Esophagus muscularis mucosa (tissue), 4 donors: ENCODE results near the gene ISCA1. TPM values are rescaled to one million over a fixed set of nuclear protein-coding genes. Genes with fewer than 3 reads are reported as not detected.

Experiments used
- DNase-seq: peaks from one replicate; pipeline ENCODE4 v3.0.0-alpha.2; 2017; ENCODE audit errors: extremely low spot score
- H3K27ac ChIP-seq, 4 donors: fragments of 200-600 bp; sonication (generic); replicated peaks in 1 of 4; 1 replicate in 3 of 4; 2 replicates in 1 of 4; pipeline ENCODE4 v1.5.1; 2016 to 2019; ENCODE audit warnings: mild to moderate bottlenecking in 1 of 4
- H3K27me3 ChIP-seq, 4 donors: fragments of 200-600 bp; sonication (generic); one replicate each; pipeline versions ENCODE4 v1.5.1 to v1.6.0; 2016 to 2019
- H3K36me3 ChIP-seq, 4 donors: fragments of 200-600 bp; sonication (generic); one replicate each; pipeline ENCODE4 v1.5.1; 2016 to 2019
- H3K4me1 ChIP-seq, 4 donors: fragments of 200-600 bp; sonication (generic); one replicate each; pipeline ENCODE4 v1.5.1; 2016 to 2019
- H3K4me3 ChIP-seq, 4 donors: fragments of 200-600 bp; sonication (generic); 1 replicate in 2 of 4; 2 replicates in 2 of 4; pipeline ENCODE4 v1.5.1; 2016 to 2019; ENCODE audit warnings: mild to moderate bottlenecking in 4 of 4, moderate library complexity in 1 of 4
- H3K9me3 ChIP-seq, 4 donors: fragments of 200-600 bp; sonication (generic); 1 replicate in 3 of 4; 2 replicates in 1 of 4; pipeline ENCODE4 v1.5.1; 2016 to 2019
- CTCF ChIP-seq, 3 experiments: fragments of 200-600 bp in 2 of 3; fragments of 450-650 bp in 1 of 3; sonication (generic) in 2 of 3; IDR thresholded peaks; one replicate each; pipeline ENCODE4 v1.5.1; 2017 to 2019; ENCODE audit warnings: antibody characterized with exemption in 3 of 3, mild to moderate bottlenecking in 2 of 3, moderate library complexity in 1 of 3
- EP300 ChIP-seq: sonication (generic); formaldehyde crosslinking; IDR thresholded peaks from one replicate; pipeline ENCODE4 v1.6.1; 2017; ENCODE audit warnings: antibody characterized with exemption
- POLR2A ChIP-seq: fragments of 450-650 bp; IDR thresholded peaks from one replicate; pipeline ENCODE4 v1.6.1; 2017; ENCODE audit warnings: antibody characterized with exemption, moderate library complexity, mild to moderate bottlenecking, low read depth
- POLR2AphosphoS5 ChIP-seq, 2 donors: sonication (generic); formaldehyde crosslinking; IDR thresholded peaks; one replicate each; pipeline ENCODE4 v1.6.1; 2017; ENCODE audit warnings: antibody characterized with exemption in 2 of 2
- WGBS: methylation state at CpG from one replicate; pipeline ENCODE4 v1.1.5; 2018; 5-methylcytosine and 5-hydroxymethylcytosine counted together
- intact Hi-C: fragments of 100-400 bp; cut with DNase I; formaldehyde crosslinking; loops from one replicate; pipeline ENCODE4 v1.15.1; 2023
- total RNA-seq, 4 donors: library from RNA; depleted of rRNA; stranded (reverse); fragments of >200 nt; gene quantifications; one replicate each; pipeline versions ENCODE4 v1.1.0 to v1.2.1, GENCODE V29; 2016

The ISCA1 gene
- total RNA-seq, 4 donors from 2014 or later = 37.0 to 56.5 (median 40.5) TPM

GRCh38 chr9:86277072-86277471 lies 5.3 kb downstream of the ISCA1 start:
- H3K9me3 ChIP-seq = no peaks in the 10 kb centered on the region
- H3K4me1 ChIP-seq = peaks cover 49 to 64% (median 61%) of the 10 kb centered on the region in 4 donors
- H3K36me3 ChIP-seq = peaks cover 9 to 31% (median 16%) of the 10 kb centered on the region in 4 donors
- no peak overlapping the region for H3K27ac ChIP-seq
- no peak overlapping the region for H3K4me3 ChIP-seq
- WGBS = 72% methylated on average over 1 of the region's 1 CpG
- no peaks in the 10 kb centered on the region for H3K27me3 ChIP-seq
- intact Hi-C loops = loop anchor here (10.0 kb wide), 1 partner anchor 72 kb away; no protein-coding TSS in a partner anchor
- no peak for DNase-seq
- no peak for TF ChIP-seq EP300

DNA sequence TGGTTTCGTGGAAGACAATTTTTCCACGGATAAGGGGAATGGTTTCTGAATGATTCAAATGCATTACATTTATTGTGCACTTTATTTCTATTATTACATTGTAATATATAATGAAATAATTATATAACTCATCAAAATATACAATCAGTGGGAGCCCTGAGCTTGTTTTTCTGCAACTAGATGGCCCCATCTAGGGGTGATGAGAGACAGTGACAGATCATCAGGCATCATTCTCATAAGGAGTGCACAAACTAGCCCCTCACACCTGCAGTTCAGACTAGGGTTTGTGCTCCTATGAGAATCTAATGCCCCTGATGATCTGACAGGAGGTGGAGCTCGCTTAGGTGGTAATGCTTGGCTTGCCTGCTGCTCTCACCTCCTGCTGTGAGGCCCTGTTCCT lies 6.4 kb downstream of the ISCA1 start:
- Histone ChIP-seq H3K9me3 (no peaks in the 10 kb centered on the region), H3K4me3 (no peak overlapping the region), H3K36me3 (peaks cover 12 to 42% (median 27%) of the 10 kb centered on the region in 4 donors), H3K4me1 (peaks cover 46 to 58% (median 54%) of the 10 kb centered on the region in 4 donors), H3K27me3 (no peaks in the 10 kb centered on the region), H3K27ac (no peak overlapping the region)
- DNase-seq = no peak
- WGBS = 87% methylated on average over 2 of the region's 3 CpGs
- intact Hi-C loops = loop anchor here (10.0 kb wide), 1 partner anchor 71 kb away; no protein-coding TSS in a partner anchor
- TF ChIP-seq POLR2AphosphoS5 (IDR thresholded peaks at IDR 0.05) (no peak), POLR2A (no peak), EP300 (no peak), CTCF (IDR thresholded peaks at IDR 0.05) (no peak)

- DNase-seq = no peak
- H3K4me1 ChIP-seq = peaks cover 37 to 49% (median 45%) of the 10 kb centered on the region in 4 donors
- intact Hi-C loops = loop anchor here (10.0 kb wide), 1 partner anchor 70 kb away; no protein-coding TSS in a partner anchor
- no peak overlapping the region for H3K4me3 ChIP-seq
- H3K27ac ChIP-seq = no peak overlapping the region
- peaks cover 14 to 45% (median 29%) of the 10 kb centered on the region in 4 donors for H3K36me3 ChIP-seq
- TF ChIP-seq POLR2A (no peak), POLR2AphosphoS5 (IDR thresholded peaks at IDR 0.05) (no peak), CTCF (IDR thresholded peaks at IDR 0.05) (no peak), EP300 (no peak)
- no peaks in the 10 kb centered on the region for H3K9me3 ChIP-seq
- 72% methylated on average over 7 of the region's 7 CpGs for WGBS
- no peaks in the 10 kb centered on the region for H3K27me3 ChIP-seq
Observed at GRCh38 chr9:86274821-86275643, 7.3 kb downstream of the ISCA1 start.

- Histone ChIP-seq H3K4me3 (no peak overlapping the region), H3K27me3 (no peaks in the 10 kb centered on the region), H3K4me1 (peaks cover 22 to 29% (median 23%) of the 10 kb centered on the region in 4 donors), H3K9me3 (no peaks in the 10 kb centered on the region), H3K27ac (no peak overlapping the region), H3K36me3 (peaks cover 14 to 47% (median 33%) of the 10 kb centered on the region in 4 donors)
- intact Hi-C loops = loop anchor here (10.0 kb wide), 1 partner anchor 67 kb away; no protein-coding TSS in a partner anchor
- DNase-seq = no peak
- WGBS = 97% methylated on average over 4 of the region's 4 CpGs
- TF ChIP-seq CTCF (IDR thresholded peaks at IDR 0.05) = no peak
- TF ChIP-seq EP300 = no peak
- TF ChIP-seq POLR2AphosphoS5 (IDR thresholded peaks at IDR 0.05) = no peak
- TF ChIP-seq POLR2A = no peak
Observed at GRCh38 chr9:86272221-86272620, 10.1 kb downstream of the ISCA1 start.

DNA sequence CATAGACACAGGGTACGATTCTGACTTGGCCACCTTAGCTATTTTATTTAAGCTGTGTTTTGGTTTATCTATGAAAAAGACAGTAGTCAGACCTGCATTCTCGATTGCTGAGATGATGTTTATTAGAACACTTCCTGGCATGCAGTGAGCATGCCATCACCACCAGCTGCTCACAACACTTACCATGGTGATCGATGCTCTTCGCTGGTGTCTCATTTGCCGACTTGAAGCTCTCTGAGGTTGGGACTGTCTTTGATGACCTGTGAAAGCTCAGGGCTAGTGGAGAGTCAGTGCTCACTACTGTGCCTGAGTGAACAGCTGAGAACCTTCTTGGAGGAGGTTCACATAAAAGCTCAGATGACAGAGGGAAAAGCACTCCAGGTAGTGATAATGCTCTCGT lies 18.5 kb downstream of the ISCA1 start:
- Histone ChIP-seq H3K4me1 (no peaks in the 10 kb centered on the region), H3K36me3 (peaks cover 0 to 72% (median 35%) of the 10 kb centered on the region in 4 donors), H3K4me3 (no peak overlapping the region), H3K27ac (no peak overlapping the region), H3K27me3 (no peaks in the 10 kb centered on the region), H3K9me3 (no peaks in the 10 kb centered on the region)
- TF ChIP-seq POLR2AphosphoS5 (IDR thresholded peaks at IDR 0.05) (no peak), POLR2A (no peak), EP300 (no peak), CTCF (IDR thresholded peaks at IDR 0.05) (no peak)
- intact Hi-C loops = no loop called here
- WGBS = 87% methylated on average over 6 of the region's 6 CpGs
- DNase-seq = peak; percentile 45
